HepG2 (cell line): Measurements from ENCODE around the gene DDN. TPM values are rescaled to one million over a fixed set of nuclear protein-coding genes. Genes with fewer than 3 reads are reported as not detected.

ENCODE experiments used
- ATAC-seq: fragments of 200-7000 bp; cut with Tn5 transposase; 3 replicates; pipeline ENCODE4 v1.9.1; 2020; ENCODE audit warnings: mild to moderate bottlenecking, moderate library complexity
- BruUV-seq: library from RNA; stranded (reverse); fragments of 400-500 nt; replicated peaks from 2 replicates; lab custom pipeline; 2021; lab: Mats Ljungman, UMichigan
- CTCF ChIA-PET: fragments of 300-600 bp; formaldehyde crosslinking; extraction: SDS; loops from one replicate; lab custom pipeline; 2021; ENCODE audit warnings: low total read pairs, inconsistent platforms, low intra/inter-chr PET ratio; lab: Yijun Ruan, JAX
- POLR2A ChIA-PET: fragments of 350-600 bp; sonication (Branson Sonifier 250); formaldehyde crosslinking; loops from one replicate; lab custom pipeline; 2020; ENCODE audit warnings: antibody characterized with exemption, inconsistent platforms; lab: Yijun Ruan, JAX
- DNase-seq: peaks from one replicate; pipeline ENCODE4 v3.0.0-alpha.2; 2015; ENCODE audit warnings: low spot score
- FAIRE-seq: peaks from 3 replicates; lab custom pipeline; 2011; peaks lifted over from hg19 to GRCh38; lab: Jason Lieb, UNC
- H2AFZ ChIP-seq: one replicate; pipeline ENCODE4 v1.6.1; 2011; ENCODE audit warnings: low read length, inconsistent platforms
- H3K27ac ChIP-seq: fragments of 300-600 bp; 3 replicates; pipeline ENCODE4 v1.8.0; 2011; ENCODE audit warnings: mixed run types, mild to moderate bottlenecking, mixed read lengths, low read length, inconsistent platforms; ENCODE audit not compliant: insufficient read depth; ENCODE audit errors: extremely low read length
- H3K27me3 ChIP-seq, 2 experiments: fragments of 200-600 bp in 1 of 2; 2 replicates in 1 of 2; 3 replicates in 1 of 2; pipeline versions ENCODE4 v1.6.0 to v1.8.0; 2011; ENCODE audit warnings: low read length in 2 of 2, mild to moderate bottlenecking in 2 of 2, moderate library complexity in 2 of 2, inconsistent platforms in 1 of 2; ENCODE audit not compliant: insufficient read depth in 2 of 2, control insufficient read depth in 1 of 2
- H3K36me3 ChIP-seq, 2 experiments: fragments of 200-600 bp in 1 of 2; replicated peaks in 1 of 2; 2 replicates in 1 of 2; 3 replicates in 1 of 2; pipeline versions ENCODE4 v1.5.1 to v1.8.0; 2011; ENCODE audit warnings: low read length in 2 of 2, inconsistent platforms in 1 of 2; ENCODE audit not compliant: insufficient read depth in 2 of 2, control insufficient read depth in 1 of 2
- H3K4me1 ChIP-seq: 2 replicates; pipeline ENCODE4 v1.5.1; 2012; ENCODE audit warnings: low read length, inconsistent platforms; ENCODE audit not compliant: insufficient read depth
- H3K4me2 ChIP-seq: 2 replicates; pipeline ENCODE4 v1.6.0; 2011; ENCODE audit warnings: low read depth, low read length, inconsistent platforms
- H3K4me3 ChIP-seq, 3 experiments: fragments of 200-600 bp in 1 of 3; sonication (generic), shearing (Covaris generic) in 1 of 3; replicated peaks in 1 of 3; 2 replicates each; pipeline ENCODE4 v1.5.1; 2011 to 2016; ENCODE audit warnings: low read length in 3 of 3, inconsistent platforms in 2 of 3, low read depth in 2 of 3, mild to moderate bottlenecking in 2 of 3, control low read depth in 1 of 3, mixed read lengths in 1 of 3; ENCODE audit not compliant: insufficient read depth in 1 of 3
- H3K79me2 ChIP-seq: one replicate; pipeline ENCODE4 v1.6.1; 2011; ENCODE audit warnings: low read length, inconsistent platforms; ENCODE audit not compliant: insufficient read depth
- H3K9ac ChIP-seq: 2 replicates; pipeline ENCODE4 v1.6.0; 2011; ENCODE audit warnings: mild to moderate bottlenecking, low read depth, low read length, inconsistent platforms; ENCODE audit not compliant: insufficient read depth
- H3K9me3 ChIP-seq: 2 replicates; pipeline ENCODE4 v1.5.1; 2012; ENCODE audit warnings: mild to moderate bottlenecking, low read length
- H4K20me1 ChIP-seq: 2 replicates; pipeline ENCODE4 v1.6.0; 2011; ENCODE audit warnings: inconsistent platforms, mild to moderate bottlenecking, low read length, moderate library complexity; ENCODE audit not compliant: insufficient read depth
- BCL3 ChIP-seq: sonication (generic); formaldehyde crosslinking; IDR thresholded peaks from 2 replicates; pipeline ENCODE4 v1.5.1; 2020; ENCODE audit warnings: mild to moderate bottlenecking, missing genetic modification reagents, moderate library complexity
- BCL6 ChIP-seq: IDR thresholded peaks from 2 replicates; pipeline ENCODE4 v1.6.1; 2016; ENCODE audit warnings: missing genetic modification reagents, missing compliant biosample characterization
- ETV5 ChIP-seq: IDR thresholded peaks from 2 replicates; pipeline ENCODE4 v1.6.1; 2018; ENCODE audit warnings: missing biosample characterization, missing genetic modification reagents, inconsistent platforms, borderline replicate concordance
- GABPB1 ChIP-seq: IDR thresholded peaks from 2 replicates; pipeline ENCODE4 v1.6.1; 2016; ENCODE audit warnings: mild to moderate bottlenecking, missing genetic modification reagents, moderate library complexity, missing compliant biosample characterization
- HNRNPUL1 ChIP-seq: fragments of 200-400 bp; formaldehyde crosslinking; IDR thresholded peaks from 2 replicates; pipeline ENCODE4 v1.6.1; 2017; ENCODE audit warnings: low read depth, mild to moderate bottlenecking, low read length, moderate library complexity
- LCORL ChIP-seq, 2 experiments: fragments of 450-650 bp in 1 of 2; sonication (generic) in 1 of 2; formaldehyde crosslinking in 1 of 2; IDR thresholded peaks; 2 replicates each; pipeline versions ENCODE4 v1.5.0 to v1.6.1; 2017 to 2020; ENCODE audit warnings: antibody characterized with exemption in 1 of 2, missing genetic modification reagents in 1 of 2
- MTA1 ChIP-seq: sonication (generic); formaldehyde crosslinking; IDR thresholded peaks from 2 replicates; pipeline ENCODE4 v1.4.0; 2020; ENCODE audit warnings: missing genetic modification reagents, mild to moderate bottlenecking, borderline replicate concordance
- PHF21A ChIP-seq: sonication (generic); formaldehyde crosslinking; IDR thresholded peaks from 2 replicates; pipeline ENCODE4 v1.5.0; 2020; ENCODE audit warnings: mild to moderate bottlenecking, missing genetic modification reagents
- RARA ChIP-seq: IDR thresholded peaks from 2 replicates; pipeline ENCODE4 v1.6.1; 2016; ENCODE audit warnings: missing genetic modification reagents, missing compliant biosample characterization
- SALL1 ChIP-seq: sonication (generic); formaldehyde crosslinking; IDR thresholded peaks from 2 replicates; pipeline ENCODE4 v1.8.0; 2022; ENCODE audit warnings: mild to moderate bottlenecking, missing genetic modification reagents
- SP1 ChIP-seq, 2 experiments: fragments of 450-650 bp in 1 of 2; sonication (generic) in 1 of 2; formaldehyde crosslinking in 1 of 2; IDR thresholded peaks; 2 replicates each; pipeline versions ENCODE4 v1.4.0 to v1.6.1; 2016 to 2020; ENCODE audit warnings: missing genetic modification reagents in 1 of 2
- UBTF ChIP-seq: sonication (generic); formaldehyde crosslinking; IDR thresholded peaks from 2 replicates; pipeline ENCODE4 v1.4.0; 2020; ENCODE audit warnings: mild to moderate bottlenecking, missing genetic modification reagents
- WIZ ChIP-seq: sonication (generic); formaldehyde crosslinking; IDR thresholded peaks from 2 replicates; pipeline ENCODE4 v1.5.1; 2020; ENCODE audit warnings: mild to moderate bottlenecking, missing genetic modification reagents
- ZBTB43 ChIP-seq: sonication (generic); formaldehyde crosslinking; conservative IDR thresholded peaks from 2 replicates; pipeline ENCODE4 v1.4.0; 2020; ENCODE audit warnings: missing genetic modification reagents
- ZKSCAN8 ChIP-seq: IDR thresholded peaks from 2 replicates; pipeline ENCODE4 v1.6.1; 2016; ENCODE audit warnings: borderline replicate concordance, missing genetic modification reagents, missing compliant biosample characterization
- ZNF572 ChIP-seq: sonication (generic); formaldehyde crosslinking; IDR thresholded peaks from 2 replicates; pipeline ENCODE4 v1.5.1; 2020; ENCODE audit warnings: mild to moderate bottlenecking, missing genetic modification reagents
- WGBS: methylation state at CpG from one replicate; pipeline ENCODE4 v1.1.6; 2017; ENCODE audit warnings: low lambda C conversion rate; 5-methylcytosine and 5-hydroxymethylcytosine counted together
- in situ Hi-C: cut with HindIII; loops from 2 replicates; pipeline ENCODE4 v1.10.0; 2017; ENCODE audit warnings: low pct_unique_long_range_greater_than_20kb; ENCODE audit not compliant: extremely low pct_ligation_motif_present
- intact Hi-C: fragments of 100-400 bp; cut with micrococcal nuclease; formaldehyde crosslinking; loops from one replicate; pipeline ENCODE4 v1.10.0; 2022; ENCODE audit not compliant: unreplicated experiment
- polyA plus RNA-seq, 8 experiments: library from polyadenylated mRNA; depleted of rRNA in 3 of 8; stranded (reverse) in 7 of 8; unstranded in 1 of 8; fragments of >200 nt; fragmentation: Illumina TruSeq in 4 of 8; extraction: Trizol in 4 of 8; gene quantifications; 2 replicates each; pipeline versions ENCODE4 v1.2.1 to v1.2.3, GENCODE V29; 2011 to 2016; ENCODE audit warnings: low read depth in 4 of 8, missing spikeins in 1 of 8, mixed read lengths in 1 of 8; ENCODE audit not compliant: insufficient read depth in 1 of 8
- total RNA-seq, 5 experiments: library from RNA; depleted of rRNA; stranded (reverse); fragments of >200 nt; fragmentation: Illumina TruSeq; extraction: Trizol; gene quantifications; 2 replicates each; pipeline ENCODE4 v1.2.3, GENCODE V29; 2016; ENCODE audit warnings: low read depth in 1 of 5

Gene DDN
- total and polyA plus RNA-seq, 2 of the 13 experiments (the other 11 are each of a cell fraction or from before 2014, with no cell fraction given): 0.24 to 0.53 TPM

- Histone ChIP-seq H3K9me3 (no peaks in the 10 kb centered on the region), H2AFZ (no peak overlapping the region), H3K36me3 (no peaks in the 10 kb centered on the region), H3K27me3 (peaks cover 27 to 75% of the 10 kb centered on the region in 2 experiments), H3K9ac (no peak overlapping the region), H3K4me2 (peak overlapping the region; percentile 70), H3K79me2 (no peaks in the 10 kb centered on the region), H3K4me3 (peak overlapping the region; percentile 44 to 69 (median 51)), H3K27ac (no peak overlapping the region), H4K20me1 (no peaks in the 10 kb centered on the region), H3K4me1 (peaks cover 44% of the 10 kb centered on the region)
- ChIA-PET POLR2A (interaction anchor here (1.3 kb wide), 1 partner anchor 18 kb away, joined by 3 read pairs; no protein-coding TSS in a partner anchor), CTCF (interaction anchor here (1.2 kb wide), 2 partner anchors 15 to 16 kb away, joined by 3 to 4 read pairs; no protein-coding TSS in a partner anchor)
- no peak for DNase-seq
- no peak; the same call in 2 of the 3 replicates for ATAC-seq
- BruUV-seq: no TSS peak
- FAIRE-seq: no peak
- in situ Hi-C loops (no loop called here), intact Hi-C loops (no loop called here)
- WGBS: 16% methylated on average over 31 of the region's 55 CpGs
- TF ChIP-seq BCL6 (CRISPR knock-in tag): 0 out of 2 replicates have a peak, but pooled peaks have one; percentile 7
- peak; percentile 45; the same call in 1 of the 2 replicates for TF ChIP-seq BCL3
- TF ChIP-seq ZKSCAN8 (CRISPR knock-in tag): no peak
- TF ChIP-seq SALL1 (CRISPR knock-in tag): 0 out of 2 replicates have a peak, but pooled peaks have one; percentile 5
- peak; percentile 24; the same call in 1 of the 2 replicates for TF ChIP-seq GABPB1 (CRISPR knock-in tag)
- no peak for TF ChIP-seq ZNF572 (CRISPR knock-in tag)
- TF ChIP-seq ZBTB43 (CRISPR knock-in tag): no peak
- TF ChIP-seq WIZ (CRISPR knock-in tag): no peak
- TF ChIP-seq UBTF: peak; percentile 2; the same call in 1 of the 2 replicates
- no peak for TF ChIP-seq MTA1 (CRISPR knock-in tag)
- TF ChIP-seq RARA (CRISPR knock-in tag): 0 out of 2 replicates have a peak, but pooled peaks have one; percentile 34
- no peak for TF ChIP-seq LCORL (IDR thresholded peaks at IDR 0.05)
- TF ChIP-seq LCORL (CRISPR knock-in tag; IDR thresholded peaks at IDR 0.05): 0 out of 2 replicates have a peak, but pooled peaks have one; percentile 9
- no peak for TF ChIP-seq SP1 (IDR thresholded peaks at IDR 0.05)
- TF ChIP-seq SP1 (CRISPR knock-in tag; IDR thresholded peaks at IDR 0.05): no peak
- peak; percentile 17; the same call in 1 of the 2 replicates for TF ChIP-seq PHF21A
- no peak for TF ChIP-seq HNRNPUL1
- 0 out of 2 replicates have a peak, but pooled peaks have one; percentile 17 for TF ChIP-seq ETV5
These were observed 19.4 kb downstream of the DDN start for GRCh38 chr12:48979602-48980388.
